Progenitor cell of endocrine pancreas (in vitro differentiated cells): Measurements from ENCODE around the gene SNX15. TPM values are rescaled to one million over a fixed set of nuclear protein-coding genes. Genes with fewer than 3 reads are reported as not detected.

Experiments used
- DNase-seq: peaks from one replicate; pipeline ENCODE4 v3.0.0; 2021; ENCODE audit warnings: low spot score; ENCODE audit not compliant: unreplicated experiment
- H3K27ac Mint-ChIP-seq: 2 replicates; pipeline ENCODE4 v1.8.0; 2021; ENCODE audit warnings: mild to moderate bottlenecking, moderate library complexity, mixed read lengths
- H3K27me3 Mint-ChIP-seq: 2 replicates; pipeline ENCODE4 v1.8.0; 2021; ENCODE audit warnings: mixed read lengths
- H3K36me3 Mint-ChIP-seq: 2 replicates; pipeline ENCODE4 v1.8.0; 2022; ENCODE audit warnings: mixed read lengths; ENCODE audit not compliant: insufficient read depth
- H3K4me1 Mint-ChIP-seq: 2 replicates; pipeline ENCODE4 v1.8.0; 2021; ENCODE audit warnings: low read depth, mixed read lengths
- H3K4me3 Mint-ChIP-seq: 2 replicates; pipeline ENCODE4 v1.8.0; 2021; ENCODE audit warnings: low read depth, mild to moderate bottlenecking, moderate library complexity, mixed read lengths
- H3K9me3 Mint-ChIP-seq: 2 replicates; pipeline ENCODE4 v1.8.0; 2021; ENCODE audit warnings: low read depth, mixed read lengths
- CTCF ChIP-seq: fragments of 200-600 bp; sonication (generic); IDR thresholded peaks from one replicate; pipeline ENCODE4 v1.5.0; 2021; ENCODE audit warnings: antibody characterized with exemption, mild to moderate bottlenecking; ENCODE audit not compliant: unreplicated experiment
- total RNA-seq: library from RNA; stranded (reverse); gene quantifications from 2 replicates; pipeline ENCODE4 v1.2.1, GENCODE V29; 2021

The SNX15 gene
- total RNA-seq, 1 donor from 2014 or later: 34.5 TPM

- DNase-seq: no peak
- Mint-ChIP-seq H3K27me3 (no peaks in the 10 kb centered on the region), H3K36me3 (peaks cover 3% of the 10 kb centered on the region), H3K9me3 (no peaks in the 10 kb centered on the region), H3K27ac (peak overlapping the region; percentile 67), H3K4me3 (no peak overlapping the region), H3K4me1 (peaks cover 4% of the 10 kb centered on the region)
- TF ChIP-seq CTCF: peak; percentile 62
Observed at GRCh38 chr11:65078151-65078550, 50.9 kb downstream of the SNX15 start.

DNA sequence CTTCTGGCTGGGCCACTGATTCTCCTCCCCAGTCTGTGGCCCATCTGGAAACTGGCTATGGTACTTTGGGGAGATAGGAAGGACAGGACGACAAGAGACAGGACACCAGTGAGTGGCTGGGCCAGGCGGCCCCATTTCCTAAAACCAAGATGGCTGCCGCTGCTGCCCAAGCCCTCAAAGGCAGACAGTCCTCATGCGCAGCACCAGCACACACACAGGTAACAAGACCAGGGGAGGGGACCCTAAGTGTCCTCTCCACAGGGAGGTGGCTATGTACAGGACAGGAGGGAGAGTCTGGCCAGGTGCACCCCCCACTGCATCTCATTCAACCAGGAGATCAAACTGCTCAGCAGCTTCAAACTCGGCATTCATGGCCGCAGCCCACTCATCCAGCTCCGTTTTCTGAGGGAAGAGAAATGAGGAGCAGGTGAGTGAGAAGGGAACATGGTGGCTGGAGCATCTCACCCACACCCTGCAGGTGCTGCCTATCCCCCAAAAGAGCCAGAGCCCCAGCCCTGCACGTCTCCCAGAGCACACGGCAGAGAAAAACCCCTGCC lies 51.6 kb downstream of the SNX15 start:
- Mint-ChIP-seq H3K4me1 (peaks cover 8% of the 10 kb centered on the region), H3K36me3 (peaks cover 3% of the 10 kb centered on the region), H3K27ac (peak overlapping the region; percentile 67), H3K4me3 (no peak overlapping the region), H3K27me3 (no peaks in the 10 kb centered on the region), H3K9me3 (no peaks in the 10 kb centered on the region)
- TF ChIP-seq CTCF: no peak
- no peak for DNase-seq

DNA sequence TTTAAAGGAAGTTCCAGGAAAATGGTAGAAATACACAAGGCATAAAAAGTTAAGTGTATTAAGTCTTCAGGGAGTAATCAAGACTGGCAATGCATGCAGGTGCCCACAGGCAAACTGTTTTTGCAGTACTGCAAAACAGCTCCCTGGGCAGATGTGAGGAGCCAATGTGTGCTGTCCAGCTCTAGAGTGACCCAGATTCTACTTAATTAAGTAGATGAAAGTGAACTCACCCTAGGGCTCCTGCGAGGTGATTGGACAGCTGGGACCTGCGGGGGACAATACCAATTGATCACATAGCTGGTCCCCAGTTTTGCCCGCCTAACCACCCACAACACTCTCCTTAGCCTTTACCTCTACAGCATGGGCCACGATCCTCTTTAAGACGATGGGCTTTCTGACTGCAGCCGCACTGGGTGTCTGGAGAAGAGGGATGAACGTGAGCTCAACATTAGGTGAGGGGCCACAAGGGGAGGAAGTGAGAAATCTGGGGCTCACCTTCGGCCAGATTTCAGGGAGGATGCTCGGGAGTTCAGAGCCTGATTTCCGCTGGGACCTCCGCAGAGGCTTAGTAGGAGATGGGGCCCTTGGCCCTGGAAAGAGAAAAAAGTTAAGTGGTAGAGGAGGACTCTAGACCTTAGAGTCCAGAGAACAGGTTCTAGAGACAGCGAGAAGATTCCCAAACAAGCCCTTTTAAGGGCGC lies 56.0 kb downstream of the SNX15 start:
- Mint-ChIP-seq H3K4me1 (peaks cover 15% of the 10 kb centered on the region), H3K27me3 (no peaks in the 10 kb centered on the region), H3K36me3 (peaks cover 7% of the 10 kb centered on the region), H3K4me3 (peak overlapping the region; percentile 95), H3K9me3 (no peaks in the 10 kb centered on the region), H3K27ac (peak overlapping the region; percentile 99)
- TF ChIP-seq CTCF: no peak
- no peak for DNase-seq

DNA sequence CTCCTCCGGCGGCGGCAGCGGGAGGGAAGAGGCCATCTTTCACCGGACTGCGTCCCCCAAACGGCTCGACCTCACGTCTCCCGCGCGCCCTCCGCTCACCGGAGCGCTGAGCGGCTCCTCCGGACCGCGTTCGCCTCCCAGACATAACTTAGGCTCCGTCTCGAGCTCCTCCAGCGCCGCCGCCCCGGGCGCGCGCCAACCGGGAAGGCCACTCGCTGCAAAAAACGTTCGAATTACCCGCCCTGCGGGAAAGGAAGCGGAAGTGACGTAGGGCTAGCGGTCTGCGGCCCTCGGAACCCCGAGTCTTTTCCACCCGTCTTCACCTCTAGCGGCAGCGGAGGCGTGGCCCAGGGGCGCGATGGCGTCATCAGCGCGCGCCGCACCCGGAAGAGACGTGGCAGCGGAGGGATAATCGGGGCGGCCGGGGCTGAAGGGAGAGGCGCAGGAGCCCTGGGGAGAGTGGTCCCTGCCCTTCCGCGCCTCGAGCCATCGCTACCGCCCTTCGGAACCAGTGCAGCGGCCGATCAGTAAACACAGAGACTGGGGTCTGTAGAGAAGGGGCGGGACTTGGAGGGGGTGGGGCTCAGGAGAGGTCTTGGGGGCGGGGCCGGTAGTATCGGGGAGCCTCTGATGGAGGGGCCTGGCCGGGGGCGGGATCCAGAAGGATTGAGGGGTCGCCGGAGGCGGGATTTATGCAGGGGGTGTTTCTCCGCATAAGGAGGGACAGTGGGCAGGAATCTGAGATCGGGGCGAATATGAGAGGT lies 56.8 kb downstream of the SNX15 start, which contains the start of the genes CDCA5 and ZFPL1:
Gene CDCA5, minus strand, starts transcription at position 207 of the 764 bp plus-strand sequence. Its CDS starts 62 bp downstream, at position 145.
Gene ZFPL1, plus strand, starts transcription at position 389 of the 764 bp plus-strand sequence. CDS start 477 bp downstream, outside the sequence.
- no peak for TF ChIP-seq CTCF
- Mint-ChIP-seq H3K36me3 (peaks cover 7% of the 10 kb centered on the region), H3K27ac (peak within 1 kb of the TSS; percentile 99), H3K9me3 (no peaks in the 10 kb centered on the region), H3K4me1 (peaks cover 15% of the 10 kb centered on the region), H3K4me3 (peak within 1 kb of the TSS; percentile 95), H3K27me3 (no peaks in the 10 kb centered on the region)
- peak; percentile 93 for DNase-seq

DNA sequence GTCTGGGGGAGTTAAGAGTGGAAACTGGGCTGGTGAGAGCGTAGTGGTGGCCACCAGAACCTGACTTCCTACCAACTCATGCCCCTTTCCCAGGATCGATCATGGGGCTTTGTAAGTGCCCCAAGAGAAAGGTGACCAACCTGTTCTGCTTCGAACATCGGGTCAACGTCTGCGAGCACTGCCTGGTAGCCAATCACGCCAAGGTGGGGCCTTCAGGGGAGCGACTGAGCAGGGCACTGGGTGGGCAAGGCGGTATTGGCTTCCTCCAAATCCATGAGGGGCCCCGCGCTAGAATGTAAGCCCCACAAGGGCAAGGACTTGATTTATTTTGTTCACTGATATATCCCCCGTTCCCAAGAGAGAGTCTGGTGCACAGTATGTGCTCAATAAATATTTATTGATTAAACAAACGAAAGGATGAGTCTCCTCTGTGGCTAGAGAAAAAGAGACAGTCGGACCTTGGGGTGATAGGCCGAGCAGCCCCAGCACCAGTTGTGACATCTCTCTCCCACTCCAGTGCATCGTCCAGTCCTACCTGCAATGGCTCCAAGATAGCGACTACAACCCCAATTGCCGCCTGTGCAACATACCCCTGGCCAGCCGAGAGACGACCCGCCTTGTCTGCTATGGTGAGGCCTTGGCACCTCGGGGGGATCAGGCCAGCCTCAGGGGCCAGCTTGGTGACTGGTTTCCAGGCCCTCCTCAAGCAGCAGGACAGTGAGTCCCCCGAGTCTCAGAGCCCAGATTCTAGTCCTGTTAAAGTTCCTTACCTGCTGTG lies 57.5 kb downstream of the SNX15 start:
- peak overlapping the region; percentile 99 for H3K27ac Mint-ChIP-seq
- H3K36me3 Mint-ChIP-seq: peaks cover 7% of the 10 kb centered on the region
- H3K4me3 Mint-ChIP-seq: peak overlapping the region; percentile 95
- no peaks in the 10 kb centered on the region for H3K9me3 Mint-ChIP-seq
- TF ChIP-seq CTCF: no peak
- H3K27me3 Mint-ChIP-seq: no peaks in the 10 kb centered on the region
- H3K4me1 Mint-ChIP-seq: peaks cover 15% of the 10 kb centered on the region
- no peak for DNase-seq
